ENCODE results near the gene ANKS1B.

The ANKS1B gene

GRCh38 chr12:99020871-99021270 lies 963.9 kb downstream of the ANKS1B start:
- Histone ChIP-seq H3K36me3 (ENCODE audit: insufficient read depth, low read length) (no peaks in the 10 kb centered on the region), H3K9ac (ENCODE audit: low read length) (no peak overlapping the region), H3K4me2 (ENCODE audit: low read length) (no peak overlapping the region), H2AFZ (ENCODE audit: low read length) (no peak overlapping the region), H3F3A (ENCODE audit: insufficient read depth, low read length) (no peaks in the 10 kb centered on the region), H3K4me1 (ENCODE audit: insufficient read depth, low read length, severe bottlenecking) (no peaks in the 10 kb centered on the region), H3K27me3 (ENCODE audit: insufficient read depth, low read length) (no peaks in the 10 kb centered on the region), H3K27ac (ENCODE audit: low read depth, low read length, poor library complexity, severe bottlenecking) (no peak overlapping the region), H3K9me3 (ENCODE audit: low read length) (0 out of 2 replicates have a peak, but pooled peaks cover 3% of the 10 kb centered on the region), H4K20me1 (ENCODE audit: insufficient read depth, low read length) (no peaks in the 10 kb centered on the region), H3K79me2 (ENCODE audit: insufficient read depth, low read length) (no peaks in the 10 kb centered on the region), H3K4me3 (ENCODE audit: low read depth, low read length, poor library complexity, severe bottlenecking) (no peak overlapping the region), H3K9me2 (ENCODE audit: low read depth, low read length) (no peaks in the 10 kb centered on the region)
- TF ChIP-seq EZH2 (IDR thresholded peaks at IDR 0.05; ENCODE audit: borderline replicate concordance, low read length) (no peak), CTCF (IDR thresholded peaks at IDR 0.05; ENCODE audit: low read length) (no peak)

- Histone ChIP-seq H3K27ac (ENCODE audit: low read depth, low read length, poor library complexity, severe bottlenecking) (no peak overlapping the region), H3K36me3 (ENCODE audit: insufficient read depth, low read length) (no peaks in the 10 kb centered on the region), H3K79me2 (ENCODE audit: insufficient read depth, low read length) (no peaks in the 10 kb centered on the region), H3K9me3 (ENCODE audit: low read length) (0 out of 2 replicates have a peak, but pooled peaks cover 3% of the 10 kb centered on the region), H4K20me1 (ENCODE audit: insufficient read depth, low read length) (no peaks in the 10 kb centered on the region), H3F3A (ENCODE audit: insufficient read depth, low read length) (no peaks in the 10 kb centered on the region), H3K4me3 (ENCODE audit: low read depth, low read length, poor library complexity, severe bottlenecking) (no peak overlapping the region), H2AFZ (ENCODE audit: low read length) (no peak overlapping the region), H3K27me3 (ENCODE audit: insufficient read depth, low read length) (no peaks in the 10 kb centered on the region), H3K9ac (ENCODE audit: low read length) (no peak overlapping the region), H3K4me2 (ENCODE audit: low read length) (no peak overlapping the region), H3K4me1 (ENCODE audit: insufficient read depth, low read length, severe bottlenecking) (no peaks in the 10 kb centered on the region), H3K9me2 (ENCODE audit: low read depth, low read length) (no peaks in the 10 kb centered on the region)
- no peak for TF ChIP-seq CTCF (IDR thresholded peaks at IDR 0.05; ENCODE audit: low read length)
- TF ChIP-seq EZH2 (IDR thresholded peaks at IDR 0.05; ENCODE audit: borderline replicate concordance, low read length): no peak
Measured at GRCh38 chr12:99019798-99020197, 964.9 kb downstream of the ANKS1B start.

- Histone ChIP-seq H3K27me3 (ENCODE audit: insufficient read depth, low read length) (no peaks in the 10 kb centered on the region), H3K4me3 (ENCODE audit: low read depth, low read length, poor library complexity, severe bottlenecking) (no peak overlapping the region), H3K4me1 (ENCODE audit: insufficient read depth, low read length, severe bottlenecking) (no peaks in the 10 kb centered on the region), H4K20me1 (ENCODE audit: insufficient read depth, low read length) (no peaks in the 10 kb centered on the region), H3K9ac (ENCODE audit: low read length) (no peak overlapping the region), H3F3A (ENCODE audit: insufficient read depth, low read length) (no peaks in the 10 kb centered on the region), H3K4me2 (ENCODE audit: low read length) (no peak overlapping the region), H3K27ac (ENCODE audit: low read depth, low read length, poor library complexity, severe bottlenecking) (no peak overlapping the region), H3K36me3 (ENCODE audit: insufficient read depth, low read length) (no peaks in the 10 kb centered on the region), H3K9me2 (ENCODE audit: low read depth, low read length) (no peaks in the 10 kb centered on the region), H3K9me3 (ENCODE audit: low read length) (0 out of 2 replicates have a peak, but pooled peaks cover 3% of the 10 kb centered on the region), H2AFZ (ENCODE audit: low read length) (no peak overlapping the region), H3K79me2 (ENCODE audit: insufficient read depth, low read length) (no peaks in the 10 kb centered on the region)
- no peak for TF ChIP-seq CTCF (IDR thresholded peaks at IDR 0.05; ENCODE audit: low read length)
- TF ChIP-seq EZH2 (IDR thresholded peaks at IDR 0.05; ENCODE audit: borderline replicate concordance, low read length): no peak
Measured at GRCh38 chr12:99017971-99018370, 966.8 kb downstream of the ANKS1B start.

All from OCI-LY1 (cell line).